ES-I3 (cell line): ENCODE results near the gene FAXDC2.

Experiments used
- H3K36me3 ChIP-seq: 2 replicates; pipeline ENCODE4 v1.6.1; 2013; ENCODE audit warnings: mild to moderate bottlenecking, low read length, control low read depth, moderate library complexity; ENCODE audit not compliant: insufficient read depth
- H3K4me1 ChIP-seq: 2 replicates; pipeline ENCODE4 v1.6.1; 2013; ENCODE audit warnings: mild to moderate bottlenecking, control low read depth, low read length; ENCODE audit not compliant: insufficient read depth
- H3K9ac ChIP-seq: 2 replicates; pipeline ENCODE4 v1.6.1; 2013; ENCODE audit warnings: low read depth, mild to moderate bottlenecking, low read length, moderate library complexity
- H3K9me3 ChIP-seq: 2 replicates; pipeline ENCODE4 v1.6.1; 2013; ENCODE audit warnings: mild to moderate bottlenecking, low read length, moderate library complexity; ENCODE audit not compliant: control insufficient read depth, insufficient read depth

FAXDC2 gene

GRCh38 chr5:154871734-154872133, 21.3 kb upstream of the FAXDC2 start:
- Histone ChIP-seq H3K4me1 (no peaks in the 10 kb centered on the region), H3K36me3 (peaks cover 20% of the 10 kb centered on the region)

GRCh38 chr5:154868702-154869101, 18.3 kb upstream of the FAXDC2 start:
- Histone ChIP-seq H3K4me1 (no peaks in the 10 kb centered on the region), H3K36me3 (peaks cover 13% of the 10 kb centered on the region), H3K9me3 (no peaks in the 10 kb centered on the region), H3K9ac (no peak overlapping the region)

More at GRCh38 chr5:154871734-154872133, 21.3 kb upstream of the FAXDC2 start:
- H3K9me3 ChIP-seq: no peaks in the 10 kb centered on the region
- H3K9ac ChIP-seq: no peak overlapping the region

GRCh38 chr5:154866841-154867240, 16.4 kb upstream of the FAXDC2 start:
- Histone ChIP-seq H3K4me1 (no peaks in the 10 kb centered on the region), H3K36me3 (peaks cover 8% of the 10 kb centered on the region), H3K9ac (no peak overlapping the region), H3K9me3 (no peaks in the 10 kb centered on the region)

GRCh38 chr5:154865466-154866184, 15.2 kb upstream of the FAXDC2 start:
- Histone ChIP-seq H3K4me1 (peaks cover 2% of the 10 kb centered on the region; the same call in 1 of the 2 replicates), H3K9me3 (no peaks in the 10 kb centered on the region), H3K9ac (no peak overlapping the region), H3K36me3 (peaks cover 2% of the 10 kb centered on the region; the same call in 1 of the 2 replicates)

GRCh38 chr5:154863291-154864080, 13.1 kb upstream of the FAXDC2 start:
- Histone ChIP-seq H3K36me3 (no peaks in the 10 kb centered on the region; the same call in 1 of the 2 replicates), H3K4me1 (peaks cover 10% of the 10 kb centered on the region; the same call in 1 of the 2 replicates), H3K9ac (no peak overlapping the region), H3K9me3 (no peaks in the 10 kb centered on the region)

- H3K4me1 ChIP-seq: peaks cover 10% of the 10 kb centered on the region; the same call in 1 of the 2 replicates
- no peak overlapping the region for H3K9ac ChIP-seq
- H3K36me3 ChIP-seq: no peaks in the 10 kb centered on the region; the same call in 1 of the 2 replicates
- no peaks in the 10 kb centered on the region for H3K9me3 ChIP-seq
Measured at GRCh38 chr5:154862766-154863165, 12.4 kb upstream of the FAXDC2 start.

- no peaks in the 10 kb centered on the region; the same call in 1 of the 2 replicates for H3K36me3 ChIP-seq
- H3K9ac ChIP-seq: no peak overlapping the region
- peaks cover 10% of the 10 kb centered on the region; the same call in 1 of the 2 replicates for H3K4me1 ChIP-seq
- H3K9me3 ChIP-seq: no peaks in the 10 kb centered on the region
Measured at GRCh38 chr5:154861946-154862345, 11.5 kb upstream of the FAXDC2 start.

GRCh38 chr5:154860765-154861164, 10.4 kb upstream of the FAXDC2 start:
- Histone ChIP-seq H3K36me3 (no peaks in the 10 kb centered on the region; the same call in 1 of the 2 replicates), H3K9me3 (no peaks in the 10 kb centered on the region), H3K9ac (no peak overlapping the region), H3K4me1 (peaks cover 10% of the 10 kb centered on the region; the same call in 1 of the 2 replicates)

- Histone ChIP-seq H3K4me1 (peaks cover 10% of the 10 kb centered on the region; the same call in 1 of the 2 replicates), H3K36me3 (no peaks in the 10 kb centered on the region), H3K9ac (peak overlapping the region; percentile 76; the same call in 1 of the 2 replicates), H3K9me3 (no peaks in the 10 kb centered on the region)
Measured at GRCh38 chr5:154860123-154860522, 9.7 kb upstream of the FAXDC2 start.

- Histone ChIP-seq H3K36me3 (no peaks in the 10 kb centered on the region), H3K4me1 (peaks cover 10% of the 10 kb centered on the region; the same call in 1 of the 2 replicates), H3K9me3 (no peaks in the 10 kb centered on the region), H3K9ac (peak overlapping the region; percentile 76)
Measured at GRCh38 chr5:154858972-154859871, 8.8 kb upstream of the FAXDC2 start.

GRCh38 chr5:154858297-154858971, 8.0 kb upstream of the FAXDC2 start, which contains the start of gene CNOT8:
Gene CNOT8 (plus strand): TSS chr5:154858627. CDS start chr5:154863279, 4,652 bp downstream.
- Histone ChIP-seq H3K9me3 (no peaks in the 10 kb centered on the region), H3K9ac (peak within 1 kb of the TSS; percentile 76), H3K36me3 (no peaks in the 10 kb centered on the region), H3K4me1 (peaks cover 10% of the 10 kb centered on the region; the same call in 1 of the 2 replicates)

GRCh38 chr5:154857530-154858296, 7.3 kb upstream of the FAXDC2 start:
- no peaks in the 10 kb centered on the region for H3K9me3 ChIP-seq
- H3K36me3 ChIP-seq: no peaks in the 10 kb centered on the region
- peak overlapping the region; percentile 76 for H3K9ac ChIP-seq
- peaks cover 10% of the 10 kb centered on the region; the same call in 1 of the 2 replicates for H3K4me1 ChIP-seq

- Histone ChIP-seq H3K4me1 (peaks cover 5% of the 10 kb centered on the region), H3K36me3 (no peaks in the 10 kb centered on the region), H3K9ac (no peak overlapping the region), H3K9me3 (no peaks in the 10 kb centered on the region)
Measured at GRCh38 chr5:154851351-154851750, 948 bp upstream of the FAXDC2 start.
